SHP77 (cell line): ENCODE data around the gene CDH3.

Experiments used
- DNase-seq, 2 experiments: peaks; one replicate each; lab custom pipeline; 2025; lab: John Stamatoyannopoulos, UW

The CDH3 gene

DNA sequence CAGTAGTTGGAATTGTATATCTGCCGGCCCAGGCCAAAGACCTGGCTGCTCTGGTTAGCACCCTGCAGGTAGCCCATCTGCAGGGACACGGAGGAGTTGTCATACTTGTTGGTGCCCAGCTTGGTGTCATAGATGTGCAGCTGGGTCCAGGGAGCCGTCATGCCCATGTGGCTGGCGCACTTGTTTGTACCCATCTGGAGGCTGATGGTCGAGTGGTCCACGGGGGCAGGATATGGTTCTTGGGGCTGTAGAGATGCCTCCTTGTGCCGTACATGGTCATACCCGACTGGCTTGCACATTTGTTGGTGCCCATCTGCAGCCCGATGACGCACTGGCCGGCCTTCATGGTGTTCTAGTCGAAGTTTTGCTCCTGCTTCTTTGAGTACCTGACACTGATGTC lies 6.0 kb downstream of the CDH3 start:
- no peak for DNase-seq

DNA sequence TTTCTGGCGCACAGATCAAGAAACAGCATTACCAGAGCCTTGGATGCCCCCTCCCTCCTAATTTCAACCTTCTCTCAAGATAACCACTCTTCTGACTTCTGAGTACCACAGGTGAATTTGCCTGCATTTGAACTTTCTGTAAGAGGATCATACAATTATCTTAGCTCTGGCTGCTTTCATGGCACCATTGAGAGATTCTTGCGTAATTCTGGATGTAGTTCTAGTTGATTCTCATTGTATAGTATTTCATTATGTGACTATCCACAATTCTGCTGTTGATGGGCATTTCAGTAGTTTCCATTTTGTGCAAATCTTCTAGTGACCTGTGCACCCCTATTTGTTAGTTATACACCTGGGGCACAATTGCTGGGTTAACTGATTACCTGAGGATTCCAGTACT lies 7.5 kb downstream of the CDH3 start:
- no peak for DNase-seq

DNA sequence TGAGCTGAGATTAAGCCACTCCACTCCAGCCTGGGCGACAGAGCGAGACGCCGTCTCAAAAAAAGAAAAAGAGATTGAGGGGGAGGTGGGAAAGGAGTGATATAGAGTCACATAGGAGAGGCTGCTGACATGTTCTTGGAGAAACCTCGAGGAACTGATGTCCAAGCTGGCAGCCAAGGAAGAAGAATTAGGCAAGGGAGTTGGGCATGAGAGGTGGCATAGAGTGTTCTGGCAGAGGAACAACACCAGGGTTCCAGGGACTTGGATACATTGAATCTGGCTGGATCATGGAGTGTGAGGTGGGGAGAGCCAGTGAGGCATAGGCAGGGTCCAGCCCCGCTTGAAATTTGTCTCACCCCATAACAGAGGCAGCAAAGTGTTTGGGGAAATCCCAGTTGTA lies 10.7 kb downstream of the CDH3 start:
- no peak for DNase-seq

DNA sequence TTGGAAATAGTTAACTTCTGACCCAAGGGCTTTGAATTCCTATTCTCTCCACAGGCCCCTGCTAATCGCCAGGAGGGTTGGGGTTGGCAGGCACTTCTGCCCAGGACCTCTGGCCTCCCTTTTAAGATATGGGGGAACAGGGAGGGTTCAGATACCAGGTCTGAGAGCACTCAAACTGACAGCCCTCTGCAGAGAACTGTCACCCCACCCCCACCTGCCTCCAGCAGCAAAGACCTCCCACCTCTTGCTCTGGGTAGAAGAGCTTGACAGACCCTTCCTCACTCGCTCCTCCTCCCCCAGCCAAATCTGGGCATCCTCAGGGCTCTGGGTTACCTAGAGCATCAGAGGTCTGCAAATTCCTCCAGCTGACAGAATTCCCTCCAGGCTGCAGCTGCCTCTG lies 11.6 kb downstream of the CDH3 start:
- no peak for DNase-seq

DNA sequence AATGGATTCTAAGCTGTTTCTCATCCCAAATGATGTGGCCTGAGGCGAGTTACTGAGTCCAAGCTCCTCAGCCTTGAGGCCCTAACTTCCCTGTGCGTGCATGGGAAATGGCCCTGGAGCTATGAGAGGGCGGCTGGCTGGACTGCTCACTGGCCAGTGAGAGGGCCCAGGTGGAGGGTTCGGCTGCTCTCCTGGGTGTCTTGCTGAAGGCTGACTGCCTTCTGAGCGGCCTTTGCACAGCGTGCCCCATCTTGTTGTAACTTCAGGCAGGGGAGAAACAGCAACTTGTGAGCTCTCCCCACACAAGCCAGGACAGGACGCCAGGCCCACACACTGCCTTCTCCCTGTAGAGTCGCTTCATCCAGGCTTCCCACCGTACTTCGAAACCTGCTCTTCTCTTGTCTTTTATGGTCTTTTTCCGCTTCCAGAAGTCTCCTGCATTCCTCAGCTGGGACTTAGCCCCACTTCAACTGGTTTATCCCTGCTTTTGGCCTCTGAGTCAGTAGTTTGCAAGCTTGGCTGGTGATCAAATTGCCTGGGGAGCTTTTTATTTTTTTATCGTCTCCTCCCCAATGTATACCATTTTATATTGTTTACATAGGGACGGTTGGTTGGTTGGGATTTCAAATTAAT lies 13.3 kb downstream of the CDH3 start:
- DNase-seq: no peak

DNA sequence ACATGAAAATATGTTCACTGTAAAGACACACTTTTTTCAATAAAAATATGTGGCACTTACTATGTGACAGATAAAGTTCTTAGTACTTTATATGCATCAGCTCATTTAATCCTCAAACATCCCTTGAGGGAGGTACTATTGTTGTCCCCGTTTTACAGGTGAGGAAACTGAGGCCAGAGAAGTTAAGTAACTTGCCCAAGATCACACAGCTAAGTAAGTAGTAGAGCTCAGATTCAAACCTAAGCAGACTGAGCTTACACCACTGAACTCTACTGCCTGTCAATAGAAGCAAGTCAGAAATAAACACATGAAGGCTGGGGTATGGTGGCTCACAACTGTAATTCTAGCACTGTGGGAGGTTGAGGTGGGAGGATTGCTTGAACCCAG lies 13.9 kb downstream of the CDH3 start:
- no peak for DNase-seq

DNA sequence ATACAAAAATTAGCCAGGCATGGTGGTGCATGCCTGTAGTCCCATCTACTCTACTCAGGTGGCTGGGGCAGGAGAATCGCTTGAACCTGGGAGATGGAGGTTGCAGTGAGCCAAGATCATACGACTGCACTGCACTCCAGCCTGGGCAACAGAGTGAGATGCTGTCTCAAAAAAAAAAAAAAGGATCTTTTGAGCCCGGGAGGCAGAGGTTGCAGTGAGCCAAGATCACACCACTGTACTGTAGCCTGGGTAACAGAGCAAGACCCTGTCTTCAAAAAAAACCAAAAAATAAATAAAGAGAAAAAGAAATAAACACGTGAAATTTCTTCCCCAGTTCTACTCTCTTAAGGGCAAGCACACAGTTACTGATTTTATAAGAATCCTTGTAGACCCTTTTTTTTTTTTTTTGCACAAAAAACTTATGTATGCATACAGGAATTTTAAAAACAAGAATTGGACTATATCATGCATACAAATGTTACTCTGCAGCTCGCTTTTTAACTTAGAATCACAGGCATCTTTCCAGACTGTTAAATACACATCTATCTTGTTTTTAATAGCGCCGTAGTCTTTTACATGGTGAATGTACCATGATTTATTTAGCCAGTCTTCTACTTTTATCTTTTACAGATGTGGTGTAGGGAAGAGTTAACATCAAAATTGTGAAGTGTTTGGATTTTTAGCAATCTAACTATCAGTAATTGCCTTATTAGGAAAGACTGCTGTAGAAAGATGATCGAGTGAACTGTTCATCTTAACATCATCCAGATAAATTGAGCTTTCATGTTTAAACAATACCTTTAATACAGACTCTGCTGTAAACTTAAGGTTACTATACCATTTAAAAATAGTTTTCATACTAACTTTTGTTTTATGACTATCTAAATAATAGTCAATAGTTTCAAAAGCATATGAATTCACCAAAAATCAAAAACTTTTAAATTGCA lies 14.6 kb downstream of the CDH3 start:
- no peak for DNase-seq

DNA sequence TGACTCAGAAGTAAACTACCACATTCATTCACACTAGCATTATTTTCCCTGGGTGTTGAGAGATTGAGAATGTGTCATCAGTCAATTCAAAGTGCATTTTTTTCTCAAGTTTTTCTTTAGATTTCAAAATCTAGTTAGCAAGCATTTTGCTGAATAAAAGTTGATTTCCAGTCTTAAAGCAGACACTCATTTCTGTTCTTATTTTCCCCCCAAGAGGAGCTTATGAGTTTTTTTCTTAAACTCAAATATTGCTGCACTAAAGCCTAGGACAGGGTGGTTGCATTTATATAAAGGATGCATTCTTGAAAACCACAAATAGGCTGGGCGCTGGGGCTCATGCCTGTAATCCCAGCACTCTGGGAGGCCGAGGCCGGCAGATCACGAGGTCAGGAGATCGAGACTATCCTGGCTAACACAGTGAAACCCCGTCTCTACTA lies 15.3 kb downstream of the CDH3 start:
- no peak for DNase-seq

DNA sequence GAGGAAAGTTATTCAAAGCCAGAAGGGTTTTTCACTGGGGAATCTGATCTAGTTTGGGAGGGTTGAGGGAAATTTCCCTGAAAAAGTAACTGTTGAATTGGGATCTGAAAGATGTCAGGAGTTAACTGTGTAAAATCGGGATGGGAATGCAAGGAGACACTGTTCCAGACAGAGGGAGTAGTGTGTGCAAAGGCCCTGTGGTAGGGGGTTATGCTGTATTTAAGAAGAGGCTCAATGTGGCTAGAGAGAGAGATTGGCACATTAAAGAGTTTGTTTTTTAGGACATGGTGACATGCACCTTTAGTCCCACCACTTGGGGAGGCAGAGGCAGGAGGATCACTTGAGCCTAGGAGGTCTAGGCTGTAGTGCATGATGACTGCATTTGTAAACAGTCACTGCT lies 16.9 kb downstream of the CDH3 start:
- DNase-seq: no peak

DNA sequence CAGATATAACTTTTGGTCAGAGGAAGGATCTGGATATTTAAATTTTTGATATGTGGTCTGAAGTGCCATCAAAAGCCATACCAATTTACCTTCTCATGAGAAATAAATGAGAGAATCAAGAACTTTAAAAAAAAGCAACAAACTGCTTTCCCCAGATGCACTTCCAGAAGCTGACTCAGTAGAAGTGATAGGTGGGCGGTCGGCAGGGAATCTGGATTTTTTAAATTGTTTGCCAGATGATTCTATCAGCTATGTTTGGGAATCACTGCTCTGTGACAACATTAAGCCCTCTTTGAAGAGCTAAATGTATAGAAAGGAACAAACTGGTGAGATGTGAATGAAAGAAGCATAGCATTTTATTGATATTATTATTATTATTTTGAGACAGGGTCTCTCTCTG lies 19.2 kb downstream of the CDH3 start:
- no peak for DNase-seq

DNA sequence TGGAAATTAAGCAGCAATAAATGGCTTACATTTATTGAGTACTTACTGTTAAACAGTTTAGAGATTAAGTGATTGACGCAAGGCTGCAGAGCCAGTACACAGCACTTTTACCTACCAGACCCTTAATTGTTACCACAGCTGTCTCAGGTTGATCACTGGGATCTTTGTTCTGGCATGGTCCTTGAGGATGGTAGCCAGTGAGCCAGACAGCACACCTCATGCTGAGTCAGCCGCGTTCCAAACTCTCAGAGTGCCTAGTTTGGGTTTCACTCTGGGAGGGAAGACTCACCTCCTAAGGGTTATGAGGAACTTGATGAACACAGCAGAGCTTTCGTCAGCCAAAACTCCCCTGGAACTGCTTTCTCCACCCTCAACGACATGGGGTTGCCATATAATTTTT lies 20.4 kb downstream of the CDH3 start:
- no peak for DNase-seq

DNA sequence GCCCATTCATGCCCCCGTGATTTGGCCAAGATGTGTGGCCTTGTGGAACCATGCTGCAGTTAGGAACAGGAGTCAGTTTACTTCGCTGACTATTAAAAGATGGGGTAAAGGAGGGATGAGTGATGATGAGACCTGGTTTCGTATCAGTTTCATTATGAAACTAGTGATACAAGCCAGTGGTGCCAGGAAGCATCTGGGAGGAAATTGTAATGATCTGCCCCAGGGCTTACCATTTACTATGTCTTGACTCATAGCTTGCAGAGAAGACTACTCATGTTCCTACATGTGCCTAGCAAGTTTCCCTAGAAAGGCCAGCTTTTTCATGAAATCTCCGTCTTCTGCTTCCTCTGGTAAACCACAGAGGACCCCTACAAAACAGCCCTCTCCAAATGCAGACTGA lies 23.2 kb downstream of the CDH3 start:
- no peak for DNase-seq

DNA sequence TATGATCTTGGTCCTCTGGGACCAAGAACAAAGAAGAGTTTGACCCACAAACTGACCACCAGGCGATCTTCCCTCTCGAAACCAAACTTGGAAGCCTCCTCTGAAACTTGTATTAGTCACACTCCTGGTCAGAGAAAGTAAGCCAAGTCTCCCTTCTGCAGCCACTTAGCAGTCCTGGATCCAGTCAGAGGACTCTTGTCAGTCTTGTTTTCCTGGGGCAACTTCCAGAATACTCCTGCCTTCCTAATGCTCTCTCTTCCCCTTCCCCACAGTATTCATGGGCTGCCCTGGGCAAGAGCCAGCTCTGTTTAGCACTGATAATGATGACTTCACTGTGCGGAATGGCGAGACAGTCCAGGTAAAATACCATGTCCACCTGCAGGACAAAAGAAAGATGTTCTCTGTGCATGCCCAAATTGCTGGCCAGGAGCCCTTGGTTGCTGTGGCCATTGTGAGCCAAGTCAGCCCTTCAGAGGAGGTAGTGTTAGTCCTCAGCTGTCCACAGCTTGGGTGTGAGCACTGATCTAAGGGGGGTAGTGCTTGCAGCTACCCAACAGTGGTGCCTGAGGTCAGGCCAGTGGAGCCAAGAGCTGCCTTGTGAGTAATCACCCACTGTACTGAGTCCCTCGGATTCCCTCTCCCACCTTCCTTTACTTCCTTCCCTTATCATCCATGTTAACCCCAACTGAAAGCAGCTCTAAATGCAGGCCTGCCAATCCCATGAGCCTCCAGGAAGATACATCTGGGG lies 31.2 kb downstream of the CDH3 start:
- DNase-seq: no peak

DNA sequence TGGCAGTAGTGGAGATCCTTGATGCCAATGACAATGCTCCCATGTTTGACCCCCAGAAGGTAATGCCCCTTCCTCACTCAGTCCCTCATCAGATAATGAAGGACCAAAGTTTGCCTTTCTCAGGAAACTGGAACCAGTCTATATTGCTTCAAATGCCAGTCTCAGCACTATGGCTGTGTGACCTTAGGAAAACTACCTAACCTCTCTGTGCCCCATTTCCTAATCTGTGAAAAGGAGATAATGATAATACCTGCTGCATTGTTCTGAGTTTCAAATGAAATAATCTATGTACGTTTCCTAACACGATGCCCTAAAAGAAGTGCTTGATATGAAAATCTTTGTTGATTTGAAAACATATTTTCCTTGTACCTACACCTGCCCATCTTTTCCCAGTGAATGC lies 35.9 kb downstream of the CDH3 start:
- DNase-seq: no peak

DNA sequence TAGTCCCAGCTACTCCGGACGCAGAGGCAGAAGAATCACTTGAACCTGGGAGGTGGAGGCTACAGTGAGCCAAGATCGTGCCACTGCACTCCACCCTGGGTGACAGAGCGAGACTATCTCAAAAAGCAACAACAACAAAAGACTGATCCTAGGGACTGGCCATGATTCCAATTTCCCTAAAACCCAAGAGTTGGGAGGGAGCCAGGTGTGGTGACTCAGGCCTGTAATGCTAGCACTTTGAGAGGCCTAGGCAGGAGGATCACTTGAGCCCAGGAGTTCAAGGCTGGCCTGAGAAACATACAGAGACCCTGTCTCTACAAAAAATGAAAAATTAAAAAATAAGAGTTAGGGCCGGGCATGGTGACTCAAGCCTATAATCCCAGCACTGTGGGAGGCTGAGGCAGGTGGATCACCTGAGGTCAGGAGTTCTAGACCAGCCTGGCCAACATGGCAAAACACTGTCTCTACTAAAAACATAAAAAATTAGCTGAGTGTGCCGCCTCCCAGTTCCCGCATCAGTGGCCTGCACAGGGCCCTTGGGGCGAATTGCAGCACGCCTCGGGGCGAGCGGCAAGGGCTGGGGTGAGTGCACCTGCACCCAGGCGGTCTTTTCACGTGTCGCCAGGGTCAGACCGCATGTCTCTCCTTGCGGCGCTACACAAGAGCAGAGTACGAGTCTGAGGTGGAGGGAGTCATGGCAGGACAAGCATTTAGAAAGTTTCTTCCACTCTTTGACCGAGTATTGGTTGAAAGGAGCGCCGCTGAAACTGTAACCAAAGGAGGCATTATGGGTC lies 40.8 kb downstream of the CDH3 start:
- DNase-seq: no peak

DNA sequence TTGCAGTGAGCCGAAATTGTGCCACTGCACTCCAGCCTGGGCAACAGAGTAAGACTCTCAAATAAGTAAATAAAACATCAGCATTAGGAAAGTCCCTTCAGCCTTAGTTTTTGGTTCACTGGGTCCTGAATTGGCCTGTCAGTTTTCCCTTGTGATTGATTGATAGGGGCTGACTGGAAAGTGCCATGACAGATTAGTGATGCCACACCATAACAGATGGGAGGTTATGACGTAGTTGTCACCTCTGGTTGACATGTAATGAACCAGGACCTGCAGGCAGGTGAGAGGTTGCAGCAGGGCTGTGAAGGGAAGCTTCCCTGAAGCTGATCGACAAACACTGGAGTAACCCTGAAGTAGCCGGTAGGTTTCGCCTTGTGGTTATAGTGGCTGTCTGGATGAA lies 41.8 kb downstream of the CDH3 start:
- DNase-seq: no peak

DNA sequence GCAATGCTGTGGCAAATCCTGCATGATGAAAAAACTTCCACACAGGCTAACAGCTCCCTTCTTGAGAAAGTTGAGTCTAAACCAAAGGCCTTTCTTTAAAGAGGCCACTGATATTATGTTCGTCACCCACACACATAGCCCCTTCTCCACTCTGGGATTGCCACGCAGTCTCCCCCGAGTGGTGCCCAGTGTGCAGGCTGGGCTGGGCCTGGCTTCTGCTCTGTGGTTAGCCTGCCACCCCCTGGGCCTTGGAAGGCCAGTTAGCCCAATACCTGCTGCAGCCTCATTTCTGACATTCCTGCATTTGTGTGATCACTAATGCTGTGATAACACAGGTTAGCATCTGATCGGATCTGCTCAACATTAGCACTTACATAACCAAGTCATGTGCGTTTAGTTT lies 44.8 kb downstream of the CDH3 start:
- DNase-seq: no peak

DNA sequence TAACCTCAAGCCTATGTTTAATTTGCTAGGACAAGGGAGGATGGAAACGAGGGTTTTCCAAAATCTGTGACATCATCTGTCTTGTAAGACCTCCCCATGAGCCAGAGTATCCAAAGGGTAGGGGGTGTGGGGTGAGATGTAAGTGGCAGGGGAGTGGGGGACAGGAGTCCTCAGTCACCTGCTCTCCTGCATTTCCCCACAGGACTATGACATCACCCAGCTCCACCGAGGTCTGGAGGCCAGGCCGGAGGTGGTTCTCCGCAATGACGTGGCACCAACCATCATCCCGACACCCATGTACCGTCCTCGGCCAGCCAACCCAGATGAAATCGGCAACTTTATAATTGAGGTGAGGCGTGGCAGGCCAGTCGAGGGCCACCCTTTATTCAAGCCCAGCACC lies 50.5 kb downstream of the CDH3 start:
- no peak for DNase-seq

DNA sequence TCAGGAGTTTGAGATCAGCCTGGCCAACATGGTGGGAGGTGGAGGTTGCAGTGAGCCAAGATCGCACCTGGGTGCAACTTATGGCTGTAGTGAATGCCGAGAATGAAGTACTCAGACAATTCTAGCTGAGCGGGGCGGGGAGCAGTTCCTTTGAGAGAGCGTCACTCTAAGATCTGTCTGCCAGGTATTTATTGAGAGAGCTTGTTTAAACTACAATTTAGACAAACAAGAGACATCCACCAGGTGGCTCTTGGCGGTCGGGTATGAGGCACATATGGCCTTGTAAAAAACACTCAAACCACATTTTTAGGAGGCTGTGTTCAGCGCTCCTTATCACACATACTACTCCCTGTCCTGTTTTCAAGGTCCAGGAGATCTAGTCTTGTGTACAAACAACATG lies 51.4 kb downstream of the CDH3 start:
- DNase-seq: peak in 1 of 2 experiments; percentile 35

DNA sequence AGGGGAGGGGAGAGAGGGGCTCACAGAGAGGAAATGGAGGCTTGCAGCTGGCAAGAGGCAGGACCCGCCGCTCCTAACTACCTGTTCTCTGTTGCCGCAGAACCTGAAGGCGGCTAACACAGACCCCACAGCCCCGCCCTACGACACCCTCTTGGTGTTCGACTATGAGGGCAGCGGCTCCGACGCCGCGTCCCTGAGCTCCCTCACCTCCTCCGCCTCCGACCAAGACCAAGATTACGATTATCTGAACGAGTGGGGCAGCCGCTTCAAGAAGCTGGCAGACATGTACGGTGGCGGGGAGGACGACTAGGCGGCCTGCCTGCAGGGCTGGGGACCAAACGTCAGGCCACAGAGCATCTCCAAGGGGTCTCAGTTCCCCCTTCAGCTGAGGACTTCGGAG lies 53.0 kb downstream of the CDH3 start:
- DNase-seq: no peak

DNA sequence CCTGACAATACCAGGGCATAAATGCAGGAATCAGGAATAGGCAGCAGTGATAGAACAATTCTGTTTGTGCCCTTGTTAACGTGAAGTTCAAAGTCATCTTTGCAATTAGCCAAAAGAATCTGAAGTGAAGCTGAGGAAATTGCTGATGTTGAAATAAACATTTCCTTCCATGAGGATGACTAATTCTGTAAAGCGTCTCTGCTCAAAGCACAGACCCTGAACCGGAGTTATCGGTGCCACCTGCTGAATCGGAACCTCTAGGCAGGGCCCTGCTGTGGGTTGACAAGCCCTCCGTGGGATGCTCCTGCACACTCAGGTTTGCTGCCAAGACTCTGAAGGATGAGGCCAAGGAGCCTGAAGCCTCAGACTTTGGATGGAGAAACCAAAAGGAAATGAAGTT lies 55.0 kb downstream of the CDH3 start:
- DNase-seq: no peak

DNA sequence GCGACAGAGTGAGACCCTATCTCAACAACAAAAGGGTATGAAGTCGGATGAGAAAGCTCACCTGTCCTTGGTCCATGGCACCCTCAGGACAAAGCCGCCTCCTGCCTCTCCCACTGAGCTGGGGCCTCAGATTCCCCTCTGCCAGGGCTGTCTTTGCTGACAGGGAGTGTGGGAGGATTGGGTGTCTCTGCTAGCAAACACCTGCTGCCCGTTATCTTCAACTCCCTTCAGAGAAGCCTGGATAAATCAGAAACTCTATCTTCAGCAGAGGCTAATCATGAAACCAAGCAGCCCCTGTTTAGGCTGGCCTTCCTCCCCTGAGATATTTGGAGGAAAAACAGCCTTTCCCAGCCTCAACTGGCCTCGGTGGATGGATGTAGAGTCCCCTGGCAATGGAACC lies 55.7 kb downstream of the CDH3 start:
- no peak for DNase-seq
